ENCODE results near the gene PILRA.

PILRA gene

DNA sequence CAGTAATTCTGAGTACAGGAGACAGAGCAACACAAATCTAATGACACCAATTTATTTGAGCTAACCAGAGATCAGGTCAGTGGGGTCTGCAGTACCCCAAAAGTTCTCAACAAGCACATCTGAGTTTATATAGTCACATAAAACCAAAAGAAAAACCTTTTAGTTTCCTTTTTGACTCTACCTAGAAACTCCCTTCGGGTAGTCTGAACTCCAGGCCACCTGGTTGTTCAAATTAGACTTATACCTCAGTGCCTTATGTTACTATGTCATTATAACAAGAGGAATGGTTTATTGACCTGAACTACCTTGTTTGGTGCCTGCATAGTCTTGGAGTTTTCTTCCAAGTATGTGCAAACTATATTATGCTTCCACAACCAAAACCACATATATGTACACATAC, 40.6 kb downstream of the PILRA start:
- no peak for DNase-seq

- DNase-seq, result no peak
Observed at GRCh38 chr7:100415448-100415847, 42.2 kb downstream of the PILRA start.

DNA sequence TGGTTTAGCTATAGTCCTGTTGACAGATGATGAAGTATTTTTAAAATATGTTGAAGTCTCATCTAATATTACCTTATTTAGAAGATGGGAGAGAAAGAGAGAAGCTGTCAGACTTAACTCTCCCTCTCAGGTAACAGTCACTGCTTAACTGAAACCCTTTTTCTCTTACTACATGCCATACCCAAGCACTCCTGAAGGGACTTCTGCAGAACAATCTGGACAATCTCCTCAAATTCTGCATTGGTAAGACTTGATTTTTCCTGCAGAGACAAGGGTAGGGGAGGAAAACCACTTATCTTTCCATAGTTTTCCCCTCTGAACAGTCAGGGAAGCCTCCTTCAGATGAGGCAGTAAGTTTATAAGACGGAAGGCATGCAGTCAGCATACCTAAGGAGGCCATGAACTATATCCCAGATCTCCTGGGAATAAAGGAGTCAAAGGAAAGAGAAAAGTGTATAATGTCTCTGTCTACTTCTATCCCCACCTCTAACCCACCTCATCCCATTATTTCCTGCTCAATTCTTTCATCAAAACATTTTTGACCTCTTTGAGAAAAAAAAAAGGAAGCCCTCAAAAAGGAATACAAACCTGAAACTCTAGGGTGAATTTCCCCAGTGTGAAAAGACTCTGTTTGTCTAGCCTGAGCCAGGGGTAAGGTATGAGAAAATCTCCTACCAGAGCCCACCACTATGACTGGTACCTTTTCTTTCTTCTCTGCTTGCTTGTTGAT, 45.8 kb downstream of the PILRA start:
- DNase-seq, result peak; percentile 50

GRCh38 chr7:100419660-100420226, 46.5 kb downstream of the PILRA start:
- DNase-seq, result no peak

DNA sequence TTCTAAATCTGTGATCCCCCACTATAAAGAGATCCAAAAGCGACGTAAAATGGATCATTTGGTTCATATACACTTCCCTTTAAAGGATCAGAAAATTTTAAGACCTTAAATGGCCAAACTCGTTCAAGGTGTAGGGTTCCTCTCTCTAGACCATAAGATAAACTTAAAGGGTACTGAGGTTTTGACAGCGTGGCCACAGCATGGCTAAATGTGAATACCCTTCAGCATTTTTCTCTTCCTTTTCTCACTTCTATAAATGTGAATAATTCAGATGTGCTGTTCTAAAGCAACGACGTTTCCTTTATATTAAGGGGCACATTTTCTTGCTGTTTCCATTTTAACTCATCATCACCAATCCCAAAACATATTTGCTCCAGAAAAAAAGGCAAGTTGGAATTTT, 50.0 kb downstream of the PILRA start:
- no peak for DNase-seq

- DNase-seq, result no peak
Observed at GRCh38 chr7:100425347-100425746, 52.1 kb downstream of the PILRA start.

DNA sequence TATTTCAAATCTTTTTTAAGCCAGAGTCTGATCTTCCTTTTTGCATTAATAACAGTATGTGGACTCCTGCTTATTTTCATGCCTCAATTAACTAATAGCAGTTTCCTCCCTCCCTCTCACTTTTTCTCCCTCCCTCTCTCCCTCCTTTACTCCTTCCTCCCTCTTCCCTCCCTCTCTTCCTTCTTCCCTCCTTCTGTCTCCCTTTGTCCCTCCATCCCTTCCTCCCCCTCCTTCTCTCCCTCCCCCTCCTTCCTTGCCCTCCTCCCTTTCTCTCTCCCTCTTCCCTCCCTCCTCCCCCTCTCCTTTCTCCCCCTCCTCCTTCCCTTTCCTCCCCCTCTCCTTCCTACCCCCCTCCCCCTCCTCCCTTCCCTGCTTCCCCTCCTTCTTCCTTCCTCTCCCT, 53.2 kb downstream of the PILRA start:
- no peak for DNase-seq

- DNase-seq, result no peak
Observed at GRCh38 chr7:100427762-100428198, 54.5 kb downstream of the PILRA start.

DNA sequence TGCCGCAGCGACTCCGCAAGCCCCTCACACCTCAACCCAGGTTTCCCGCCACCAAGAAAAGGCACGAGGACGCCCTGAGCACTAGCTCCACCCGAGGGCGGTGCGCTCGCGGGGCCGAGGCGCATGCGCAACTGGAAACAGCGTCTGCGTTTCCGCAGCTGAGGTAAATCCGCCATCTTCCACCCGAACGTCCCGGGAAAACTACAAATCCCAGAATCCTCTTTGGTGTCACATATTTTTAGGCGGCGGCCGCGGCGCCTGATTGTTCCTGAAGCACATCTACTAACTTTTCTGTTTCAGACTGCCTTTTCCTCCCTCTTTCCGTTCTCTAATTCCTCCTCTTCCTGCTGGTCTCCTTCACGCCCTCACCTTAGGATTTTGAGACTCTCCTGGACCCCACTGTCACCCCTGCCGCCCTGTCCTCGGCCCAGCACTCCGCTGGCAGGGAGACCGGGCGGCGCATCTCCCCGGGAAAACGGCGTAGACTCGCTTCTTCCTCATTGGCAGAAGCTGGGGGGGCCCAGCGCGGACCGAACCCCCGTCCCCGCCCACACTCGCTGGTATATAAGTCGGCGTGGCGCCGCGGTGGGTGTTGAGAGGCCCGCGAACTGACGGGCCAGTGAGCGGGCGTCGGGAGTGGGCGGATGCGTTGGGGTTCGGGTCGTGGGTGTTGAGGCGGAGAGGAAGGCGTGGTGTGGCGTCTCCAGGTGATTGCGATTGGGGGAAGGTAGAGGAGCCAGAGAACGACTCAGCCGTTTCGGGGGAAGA, 55.1 kb downstream of the PILRA start, which contains the start of gene ZCWPW1:
Gene ZCWPW1, minus strand, starts transcription at position 505 of the 768 bp plus-strand sequence. CDS start 8,054 bp downstream, outside the sequence.
- peak; percentile 98 for DNase-seq

- peak; percentile 100 for DNase-seq
Observed at GRCh38 chr7:100428967-100429636, 55.8 kb downstream of the PILRA start.

GRCh38 chr7:100429637-100430492, 56.6 kb downstream of the PILRA start, which contains the start of gene MEPCE:
Gene MEPCE (plus strand): TSS chr7:100429831. CDS start chr7:100430019, 188 bp downstream.
- peak; percentile 98 for DNase-seq

- no peak for DNase-seq
Observed at GRCh38 chr7:100430493-100431285, 57.4 kb downstream of the PILRA start.

GRCh38 chr7:100431286-100431735, 58.0 kb downstream of the PILRA start:
- DNase-seq, result no peak

GRCh38 chr7:100432053-100432452, 58.8 kb downstream of the PILRA start:
- DNase-seq, result no peak

- no peak for DNase-seq
Observed at GRCh38 chr7:100432621-100433275, 59.5 kb downstream of the PILRA start.

GRCh38 chr7:100433276-100433591, 59.9 kb downstream of the PILRA start:
- no peak for DNase-seq

DNA sequence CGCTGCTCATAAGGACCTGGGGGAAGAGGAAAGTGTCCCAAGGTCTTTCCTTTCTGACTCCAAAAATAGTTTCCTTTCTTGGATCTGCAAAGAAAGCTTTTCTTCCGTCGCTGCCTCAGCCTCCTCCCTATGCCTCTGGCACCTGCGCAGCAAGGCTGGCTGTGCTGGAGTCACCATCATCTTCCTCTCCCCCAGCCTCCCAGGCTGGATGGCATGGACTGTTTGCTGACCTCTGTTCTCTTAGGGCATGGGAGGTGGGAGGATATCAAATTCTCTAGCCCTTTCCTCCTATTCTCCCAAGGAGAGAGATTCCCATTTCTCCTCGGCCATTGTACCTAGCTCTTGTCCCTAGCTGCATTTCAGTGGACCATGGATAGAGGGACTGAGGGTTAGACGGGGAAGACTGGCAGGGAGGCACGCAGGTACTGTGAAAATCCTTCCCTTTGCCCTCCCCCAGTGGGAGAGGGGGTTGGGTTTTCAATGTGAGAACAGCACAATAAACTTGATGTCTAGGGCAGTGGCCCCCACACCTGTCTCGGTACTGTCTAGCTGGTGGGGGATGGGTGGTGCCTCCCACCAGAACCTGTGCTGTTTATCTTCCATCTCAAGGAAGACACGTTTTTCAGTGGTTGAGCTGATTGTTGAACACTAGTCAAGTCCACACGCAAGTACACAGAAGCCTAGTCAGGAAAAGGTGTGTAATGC, 60.5 kb downstream of the PILRA start:
- DNase-seq, result no peak

GRCh38 chr7:100434297-100435144, 61.2 kb downstream of the PILRA start:
- DNase-seq, result no peak
